Globus pallidus (tissue), 1 donor: ENCODE results near the gene XCR1.
"Not testable (repeated sequence)": the region's sequence is repeated elsewhere in the genome, so short reads cannot be mapped to it uniquely, and the experiment has no call there.

Source experiments
- DNase-seq: peaks from one replicate; pipeline ENCODE4 v3.0.0-alpha.2; 2015; ENCODE audit warnings: low spot score

The XCR1 gene

GRCh38 chr3:46006238-46007032 lies 20.8 kb downstream of the XCR1 start:
- no peak for DNase-seq

GRCh38 chr3:46003706-46004105 lies 23.6 kb downstream of the XCR1 start:
- not testable (repeated sequence) for DNase-seq

DNA sequence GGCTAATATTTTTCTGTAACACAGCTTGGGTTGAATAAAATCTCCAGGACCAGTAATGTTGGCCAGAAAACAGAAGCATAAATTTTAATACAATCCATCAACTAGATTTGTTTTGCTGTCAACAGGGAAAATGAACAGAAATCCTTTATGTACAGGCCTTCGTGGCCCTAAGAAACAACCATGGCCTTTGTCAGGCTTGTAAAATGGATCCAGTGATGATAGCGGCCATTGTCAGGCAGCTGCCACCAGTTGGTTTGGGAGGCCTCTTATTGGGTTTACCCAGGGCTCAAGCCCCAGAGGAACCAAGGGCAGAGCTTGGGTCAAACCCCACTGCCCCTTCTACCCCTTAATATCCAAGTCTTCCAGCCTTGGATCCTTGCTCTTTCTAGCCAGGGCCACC lies 26.1 kb downstream of the XCR1 start:
- peak; percentile 44 for DNase-seq

DNA sequence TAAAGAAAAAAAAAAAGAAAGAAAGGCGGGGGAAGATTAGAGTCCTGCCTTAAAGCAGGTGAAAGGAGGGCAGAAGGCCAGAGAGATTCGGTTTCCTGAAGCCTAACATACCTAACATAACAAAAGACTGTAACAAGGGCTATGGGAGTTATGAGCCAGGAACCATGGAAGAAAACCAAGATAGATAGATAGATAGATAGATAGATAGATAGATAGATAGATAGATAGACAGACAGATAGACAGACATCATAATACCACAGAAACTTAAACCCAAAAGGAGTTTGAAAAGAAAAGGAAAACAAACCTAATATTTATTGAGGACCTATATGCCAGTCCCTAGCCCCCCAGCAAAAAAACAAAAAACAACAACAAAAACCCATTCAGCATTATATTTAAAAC lies 29.3 kb downstream of the XCR1 start:
- no peak for DNase-seq

DNA sequence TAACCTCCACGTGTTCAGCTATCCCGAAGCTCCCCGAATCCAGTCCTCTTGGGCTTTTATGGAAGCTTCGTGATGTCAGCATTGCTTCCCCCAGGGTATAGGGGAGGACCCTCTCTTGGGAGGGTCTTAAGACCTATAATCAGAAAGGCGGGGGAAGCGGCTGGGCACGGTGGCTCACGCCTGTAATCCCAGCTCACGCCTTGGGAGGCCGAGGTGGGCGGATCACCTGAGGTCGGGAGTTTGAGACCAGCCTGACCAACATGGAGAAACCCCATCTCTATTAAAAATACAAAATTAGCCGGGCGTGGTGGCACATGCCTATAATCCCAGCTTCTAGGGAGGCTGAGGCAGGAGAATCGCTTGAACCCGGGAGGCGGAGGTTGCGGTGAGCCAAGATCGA lies 29.8 kb downstream of the XCR1 start:
- not testable (repeated sequence) for DNase-seq

DNA sequence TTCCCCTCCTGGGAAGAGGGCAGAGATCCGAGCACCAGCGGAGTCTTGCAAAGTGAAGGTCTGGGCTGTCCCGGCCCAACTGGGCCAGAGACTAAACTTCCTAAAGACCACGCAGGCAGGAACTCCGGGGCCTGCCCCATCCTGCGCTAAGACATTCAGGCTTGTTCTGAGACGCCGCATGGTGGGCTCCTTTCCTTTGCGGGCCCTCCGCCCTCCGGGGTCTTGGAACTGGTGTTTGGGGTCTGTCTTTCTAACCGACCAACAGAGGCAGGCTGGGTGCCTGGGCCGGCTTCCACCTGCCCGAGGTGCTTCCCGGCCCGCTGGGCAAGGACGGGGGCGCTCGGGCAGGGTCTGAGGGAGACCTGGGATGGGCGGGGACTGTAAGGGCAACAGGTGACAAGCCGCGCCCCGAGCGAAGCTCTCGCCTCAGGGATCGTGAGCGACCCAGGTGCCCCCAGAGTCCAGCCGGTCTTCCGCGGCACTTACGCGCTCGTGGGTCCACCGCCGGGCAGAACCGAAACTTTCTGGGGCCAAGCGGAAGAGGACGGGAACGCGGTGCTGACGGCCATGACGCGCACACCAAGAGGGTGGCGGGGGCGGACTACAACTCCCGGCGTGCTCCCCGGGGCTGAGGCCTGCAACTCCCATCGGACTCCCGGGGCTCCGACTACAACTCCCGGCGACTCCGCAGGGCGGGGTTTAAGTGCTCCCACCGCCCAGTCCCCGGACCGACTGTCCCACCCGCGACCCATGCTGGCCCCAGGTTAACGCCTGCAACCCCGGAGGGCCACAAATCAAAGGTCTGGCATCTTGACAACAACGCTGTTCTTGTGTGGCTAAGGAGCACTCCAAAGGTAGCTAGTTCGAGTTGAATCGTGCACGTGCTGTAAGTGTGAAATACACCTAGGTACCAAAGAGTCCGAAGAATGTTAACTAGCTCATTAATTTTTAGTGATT lies 31.8 kb downstream of the XCR1 start, which contains the start of gene FYCO1:
FYCO1 (minus strand) TSS at position 589 of the 957 bp plus-strand sequence. CDS start 10,914 bp downstream, outside the sequence.
- peak; percentile 89 for DNase-seq

- DNase-seq: no peak
Observed at GRCh38 chr3:45994419-45995235, 32.7 kb downstream of the XCR1 start.

GRCh38 chr3:45993421-45994027 lies 33.8 kb downstream of the XCR1 start:
- no peak for DNase-seq

DNA sequence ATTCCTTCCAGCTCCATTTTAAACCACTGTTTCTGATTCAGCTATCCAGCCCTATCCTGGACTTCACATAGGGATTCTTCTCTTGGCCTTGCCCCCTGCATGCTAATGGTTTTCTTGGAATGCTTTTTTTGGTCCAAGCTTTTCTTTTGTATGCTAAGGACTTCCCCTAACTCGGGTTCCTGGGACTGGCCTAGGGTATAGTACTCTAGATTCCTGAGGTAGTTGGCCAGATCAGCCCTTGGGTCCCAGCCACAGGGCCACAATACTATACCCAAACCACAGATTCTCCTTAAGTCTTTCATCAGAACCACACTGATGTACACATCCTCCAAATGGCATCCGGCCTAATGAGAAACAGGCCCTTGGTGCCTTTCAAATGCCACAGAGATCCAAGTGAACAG lies 34.5 kb downstream of the XCR1 start:
- DNase-seq: no peak

- DNase-seq: no peak
Observed at GRCh38 chr3:45992133-45992729, 35.1 kb downstream of the XCR1 start.

GRCh38 chr3:45991341-45991740 lies 35.9 kb downstream of the XCR1 start:
- DNase-seq: no peak

- no peak for DNase-seq
Observed at GRCh38 chr3:45990181-45990580, 37.1 kb downstream of the XCR1 start.

GRCh38 chr3:45988804-45989203 lies 38.5 kb downstream of the XCR1 start:
- no peak for DNase-seq

DNA sequence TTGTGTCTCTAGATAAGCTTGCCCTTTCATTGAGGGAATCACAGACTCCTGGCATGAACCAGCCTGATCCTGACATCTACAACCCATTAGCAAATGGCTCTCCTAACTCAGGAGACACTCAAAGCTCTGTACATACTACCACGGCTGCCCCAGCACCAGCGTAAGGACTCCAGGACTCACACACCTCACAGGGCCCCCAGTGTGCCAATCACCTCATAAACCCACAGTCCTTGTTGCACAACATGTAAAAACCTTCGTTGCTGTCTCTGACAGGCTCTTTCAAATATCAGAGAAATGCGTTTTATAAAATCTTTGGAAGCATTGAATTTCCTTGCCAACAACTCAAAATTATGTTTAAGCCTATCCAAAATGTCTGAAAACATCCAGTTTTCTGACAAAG lies 38.9 kb downstream of the XCR1 start:
- DNase-seq: no peak

GRCh38 chr3:45987368-45988291 lies 39.7 kb downstream of the XCR1 start:
- peak; percentile 77 for DNase-seq

GRCh38 chr3:45986303-45986982 lies 40.8 kb downstream of the XCR1 start:
- DNase-seq: no peak

DNA sequence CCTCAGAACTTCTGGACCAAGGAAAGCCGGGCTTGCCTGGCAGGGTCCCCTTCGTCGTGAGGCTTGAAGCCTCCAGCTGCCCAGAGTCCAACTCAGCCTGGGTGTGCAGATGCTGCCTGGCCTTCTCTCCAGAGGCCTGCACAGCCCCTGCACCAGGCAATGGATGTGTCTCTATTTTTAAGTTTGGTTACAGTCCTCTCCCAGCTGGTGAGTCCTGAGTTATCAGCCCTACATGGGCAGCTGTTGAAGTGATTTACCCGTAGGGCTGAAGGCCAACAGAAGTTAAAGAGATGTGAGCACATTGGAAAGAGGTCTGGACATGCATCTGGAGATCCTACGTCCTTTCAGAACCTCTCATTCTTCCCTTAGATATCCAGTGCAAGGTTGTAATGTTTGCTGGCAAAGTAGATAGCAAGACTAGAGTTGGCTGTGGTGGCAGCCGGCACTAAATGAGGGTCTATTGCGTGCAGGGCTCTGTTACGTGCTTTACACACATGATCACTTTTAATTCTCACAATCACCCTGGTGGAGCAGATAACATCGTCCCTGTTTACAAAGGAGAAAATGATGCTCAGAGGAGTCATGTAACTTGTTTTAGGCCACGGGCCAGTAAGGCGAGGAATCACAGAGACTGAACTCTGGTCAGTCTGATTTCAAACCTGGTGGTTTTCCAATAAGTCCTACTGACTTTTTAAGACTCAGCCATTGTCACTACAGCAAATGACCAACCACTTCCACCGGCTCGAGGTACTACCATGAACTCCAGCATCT lies 41.6 kb downstream of the XCR1 start:
- DNase-seq: no peak
